Activated CD4-positive, alpha-beta T cell treated with anti-CD3 and anti-CD28 coated beads, Interleukin-2, amount 10 ng/mL, durations not matched to agents 7 days and 5 days (primary cell): Measurements from ENCODE around the gene TMEM269. TPM values are rescaled to one million over a fixed set of nuclear protein-coding genes. Genes with fewer than 3 reads are reported as not detected.
A peak's percentile ranks its signal among the peaks of the same experiment; 100 is the strongest.

Source experiments
- CTCF ChIA-PET: fragments of 350-600 bp; sonication (Branson Sonifier 250); formaldehyde crosslinking; loops from one replicate; lab custom pipeline; 2021; ENCODE audit warnings: antibody characterized with exemption; lab: Charles Lee
- POLR2A ChIA-PET: fragments of 350-600 bp; sonication (Branson Sonifier 250); formaldehyde crosslinking; loops from one replicate; lab custom pipeline; 2021; ENCODE audit warnings: antibody characterized with exemption; lab: Charles Lee
- DNase-seq: peaks from one replicate; pipeline ENCODE4 v3.0.0-alpha.2; 2020
- H3K27ac Mint-ChIP-seq: one replicate; pipeline ENCODE4 v1.8.0; 2021; ENCODE audit warnings: mild to moderate bottlenecking, moderate library complexity, mixed read lengths
- H3K27me3 Mint-ChIP-seq: one replicate; pipeline ENCODE4 v1.8.0; 2021; ENCODE audit warnings: mixed read lengths
- H3K36me3 Mint-ChIP-seq: one replicate; pipeline ENCODE4 v1.8.0; 2021; ENCODE audit warnings: low read depth, mixed read lengths
- H3K4me1 Mint-ChIP-seq: one replicate; pipeline ENCODE4 v1.8.0; 2021; ENCODE audit warnings: mixed read lengths
- H3K4me3 Mint-ChIP-seq: one replicate; pipeline ENCODE4 v1.8.0; 2021; ENCODE audit warnings: mild to moderate bottlenecking, moderate library complexity, mixed read lengths
- H3K9me3 Mint-ChIP-seq: one replicate; pipeline ENCODE4 v1.8.0; 2021; ENCODE audit warnings: mixed read lengths
- total RNA-seq, 2 experiments: library from RNA; stranded (reverse); gene quantifications; one replicate each; pipeline ENCODE4 v1.2.3, GENCODE V29; 2021

TMEM269 gene, protein sequence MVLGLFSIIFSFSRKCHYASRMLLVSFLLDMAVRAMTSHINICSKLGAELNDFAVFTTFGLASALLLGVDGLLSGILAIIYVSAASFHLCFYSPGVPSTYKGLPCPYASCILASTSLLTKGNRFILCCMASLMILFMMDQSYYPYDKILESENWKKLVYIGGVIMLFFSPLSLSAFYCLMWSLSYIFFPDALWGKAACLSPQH
- under 1 TPM; 0.21 to 0.25 TPM for total RNA-seq

DNA sequence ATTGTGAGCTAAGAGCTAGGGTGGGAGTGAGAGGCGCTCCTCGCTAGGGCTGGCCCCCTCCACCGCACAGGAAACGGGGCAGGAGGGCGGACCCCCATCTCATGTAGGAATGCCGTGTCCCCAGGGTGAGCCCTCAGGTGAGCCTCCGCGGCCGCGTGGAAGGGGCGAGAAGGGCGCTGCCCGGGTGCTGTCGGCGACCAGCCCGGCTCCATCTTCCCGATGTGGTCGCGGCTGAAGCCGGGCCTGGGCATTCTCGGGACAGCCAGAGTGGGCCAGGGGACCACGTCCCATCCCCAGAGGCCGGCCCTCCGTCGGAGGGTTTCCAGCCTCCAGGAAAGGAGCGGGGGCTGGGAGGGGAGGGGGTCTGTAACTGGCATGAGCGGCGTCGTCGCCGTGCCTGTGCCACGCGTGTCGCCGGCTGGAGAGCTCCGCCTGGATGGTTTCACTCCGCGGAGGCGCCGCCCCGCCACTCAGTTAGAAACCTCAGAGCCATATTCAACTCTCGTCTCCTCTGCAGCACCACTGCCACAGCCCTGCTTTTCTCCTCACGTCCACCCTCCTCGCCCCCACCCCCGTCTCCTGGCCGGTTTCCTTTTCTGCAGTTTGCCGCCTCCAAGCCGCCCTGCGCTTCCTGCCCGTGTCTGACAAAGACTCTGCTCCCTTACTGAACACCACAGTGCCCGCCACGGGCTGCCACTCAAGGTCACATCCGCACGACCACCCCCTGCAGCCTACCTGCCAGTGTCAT, at the start of gene TMEM269:
Gene TMEM269, plus strand, starts transcription at position 46 of the 748 bp plus-strand sequence. CDS start 4,903 bp downstream, outside the sequence.
- CTCF ChIA-PET, result interaction anchor here (1.3 to 1.8 kb wide), 2 partner anchors 18 to 47 kb away, joined by 3 to 7 read pairs; partner anchors contain the start of genes C1orf50 and P3H1
- Mint-ChIP-seq H3K36me3 (peaks cover 13% of the 10 kb centered on the region), H3K9me3 (no peaks in the 10 kb centered on the region), H3K4me1 (peaks cover 26% of the 10 kb centered on the region), H3K27me3 (no peaks in the 10 kb centered on the region), H3K27ac (peak within 1 kb of the TSS; percentile 46), H3K4me3 (peak within 1 kb of the TSS; percentile 62)
- POLR2A ChIA-PET, result interaction anchor here (1.0 kb wide), 1 partner anchor 18 kb away, joined by 3 read pairs; the partner anchor contains the start of genes C1orf50 and P3H1
- peak; percentile 62 for DNase-seq

DNA sequence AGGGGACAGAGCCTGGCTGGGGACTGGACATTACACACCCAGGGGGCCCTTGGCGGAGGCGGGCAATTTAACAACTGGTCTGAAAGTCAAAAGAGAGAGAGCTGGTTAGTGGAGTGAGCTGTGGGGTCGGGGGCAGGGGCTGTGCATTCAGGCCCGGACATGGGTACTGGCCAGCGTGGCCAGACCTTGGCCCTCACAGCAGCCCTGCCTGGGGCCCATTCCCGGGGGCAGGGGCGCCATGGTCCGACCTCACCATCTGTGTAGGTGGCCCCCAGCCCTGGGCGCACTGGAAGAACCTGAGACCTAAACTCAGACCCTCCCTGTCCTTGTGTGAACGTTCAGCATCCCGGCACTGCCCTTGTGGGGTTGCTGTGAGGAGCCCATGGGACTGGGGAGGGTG, 49.7 kb upstream of the TMEM269 start:
- Mint-ChIP-seq H3K27me3 (no peaks in the 10 kb centered on the region), H3K4me1 (peaks cover 13% of the 10 kb centered on the region), H3K27ac (no peak overlapping the region), H3K4me3 (no peak overlapping the region), H3K9me3 (no peaks in the 10 kb centered on the region), H3K36me3 (no peaks in the 10 kb centered on the region)
- ChIA-PET POLR2A (no interaction called here), CTCF (no interaction called here)
- no peak for DNase-seq

DNA sequence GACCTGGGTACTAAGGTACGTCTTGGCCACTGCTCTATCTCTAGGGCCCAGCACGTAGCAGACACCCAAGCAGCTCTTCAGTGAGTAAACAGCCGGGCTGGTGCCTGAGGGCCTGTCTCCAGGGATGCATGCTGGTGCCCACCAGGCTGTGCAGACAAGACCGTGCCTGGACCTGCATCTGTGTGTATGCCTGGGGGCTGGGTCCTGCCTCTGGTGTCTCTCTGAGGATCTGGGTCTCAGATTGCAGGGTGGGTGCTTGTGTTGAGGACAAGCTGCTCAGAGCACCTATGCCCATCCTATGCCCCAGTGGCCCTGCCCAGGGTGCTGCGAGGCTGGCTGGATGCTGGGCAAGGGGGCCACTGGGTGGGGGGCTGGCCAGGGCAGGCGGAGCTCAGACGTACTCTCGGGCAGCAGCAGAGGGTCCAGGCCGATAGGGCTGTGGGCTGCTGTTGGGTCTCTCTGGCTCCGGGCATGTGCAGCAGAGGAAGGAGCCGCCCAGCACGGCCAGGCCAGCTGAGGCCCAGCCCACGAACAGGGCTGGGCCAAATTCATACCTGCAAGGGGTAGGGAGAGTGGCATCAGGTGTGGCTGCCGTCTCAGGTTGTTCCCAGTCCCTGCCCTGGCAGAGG, 49.2 kb upstream of the TMEM269 start:
- no peak for DNase-seq
- ChIA-PET CTCF (interaction anchor here (0.6 kb wide), 1 partner anchor 122 kb away, joined by 3 read pairs; no protein-coding TSS in a partner anchor), POLR2A (no interaction called here)

DNA sequence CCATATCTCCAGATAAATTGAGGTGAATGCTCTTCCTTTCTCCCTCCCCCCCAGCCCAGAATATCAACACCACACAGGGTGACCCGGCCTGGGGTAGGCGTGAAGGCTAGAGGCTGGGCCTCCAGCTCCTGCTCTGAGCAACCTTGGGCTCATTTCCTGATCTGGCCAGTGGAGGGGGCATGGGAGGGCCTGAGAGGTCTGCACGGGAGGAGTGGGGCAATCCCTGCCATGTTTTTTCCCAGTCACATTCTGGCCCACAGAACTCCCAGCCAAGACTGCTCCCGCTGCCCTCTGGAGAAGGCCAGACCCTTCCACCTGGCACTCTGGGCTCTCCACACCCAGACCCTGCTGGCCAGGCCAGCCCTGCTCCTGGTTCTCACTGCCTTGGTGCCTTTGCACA, 48.6 kb upstream of the TMEM269 start:
- CTCF ChIA-PET, result interaction anchor here (0.6 kb wide), 1 partner anchor 123 kb away, joined by 3 read pairs; no protein-coding TSS in a partner anchor
- no peak overlapping the region for H3K4me3 Mint-ChIP-seq
- no peaks in the 10 kb centered on the region for H3K9me3 Mint-ChIP-seq
- H3K27me3 Mint-ChIP-seq, result no peaks in the 10 kb centered on the region
- H3K36me3 Mint-ChIP-seq, result no peaks in the 10 kb centered on the region
- POLR2A ChIA-PET, result no interaction called here
- DNase-seq, result no peak
- no peak overlapping the region for H3K27ac Mint-ChIP-seq
- H3K4me1 Mint-ChIP-seq, result peaks cover 13% of the 10 kb centered on the region

More for the DNA sequence above, 49.2 kb upstream of the TMEM269 start:
- no peaks in the 10 kb centered on the region for H3K9me3 Mint-ChIP-seq
- no peak overlapping the region for H3K4me3 Mint-ChIP-seq
- H3K27ac Mint-ChIP-seq, result no peak overlapping the region
- no peaks in the 10 kb centered on the region for H3K36me3 Mint-ChIP-seq
- H3K4me1 Mint-ChIP-seq, result peaks cover 13% of the 10 kb centered on the region
- no peaks in the 10 kb centered on the region for H3K27me3 Mint-ChIP-seq

DNA sequence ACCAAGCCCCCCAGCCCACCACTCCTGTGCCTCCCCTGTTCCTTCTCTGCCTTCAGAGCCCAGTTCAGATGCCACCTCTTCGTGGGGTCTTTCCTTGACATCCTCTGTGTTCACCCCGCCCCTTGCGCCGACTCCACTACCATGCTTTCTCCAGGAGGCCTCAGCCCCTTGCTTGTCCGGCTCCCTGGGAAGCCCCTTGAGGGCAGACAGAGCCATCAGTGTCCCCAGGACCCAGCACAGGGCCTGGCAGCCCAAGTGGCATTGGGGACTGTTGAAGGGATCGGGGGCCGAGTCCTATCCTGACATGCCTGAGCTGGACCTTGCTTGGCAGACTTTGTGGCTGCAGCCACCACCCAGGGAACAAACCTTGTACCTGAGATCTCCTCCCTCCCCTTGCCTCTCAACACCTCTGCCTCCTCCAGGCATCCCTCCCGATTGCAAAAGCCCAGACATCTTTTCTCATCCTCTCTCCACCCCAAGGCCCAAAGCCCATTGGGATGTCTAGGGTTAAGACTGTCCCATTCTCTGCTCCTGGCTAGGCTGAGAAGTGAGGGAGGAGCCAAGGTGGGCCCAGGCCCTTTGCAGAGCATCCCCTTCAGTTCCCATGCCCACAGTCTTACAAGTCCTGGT, 48.1 kb upstream of the TMEM269 start:
- no peaks in the 10 kb centered on the region for H3K27me3 Mint-ChIP-seq
- DNase-seq, result no peak
- peaks cover 13% of the 10 kb centered on the region for H3K4me1 Mint-ChIP-seq
- H3K9me3 Mint-ChIP-seq, result no peaks in the 10 kb centered on the region
- H3K36me3 Mint-ChIP-seq, result no peaks in the 10 kb centered on the region
- peak overlapping the region; percentile 73 for H3K27ac Mint-ChIP-seq
- no peak overlapping the region for H3K4me3 Mint-ChIP-seq
- CTCF ChIA-PET, result interaction anchor here (0.6 kb wide), 1 partner anchor 123 kb away, joined by 3 read pairs; no protein-coding TSS in a partner anchor
- POLR2A ChIA-PET, result no interaction called here

DNA sequence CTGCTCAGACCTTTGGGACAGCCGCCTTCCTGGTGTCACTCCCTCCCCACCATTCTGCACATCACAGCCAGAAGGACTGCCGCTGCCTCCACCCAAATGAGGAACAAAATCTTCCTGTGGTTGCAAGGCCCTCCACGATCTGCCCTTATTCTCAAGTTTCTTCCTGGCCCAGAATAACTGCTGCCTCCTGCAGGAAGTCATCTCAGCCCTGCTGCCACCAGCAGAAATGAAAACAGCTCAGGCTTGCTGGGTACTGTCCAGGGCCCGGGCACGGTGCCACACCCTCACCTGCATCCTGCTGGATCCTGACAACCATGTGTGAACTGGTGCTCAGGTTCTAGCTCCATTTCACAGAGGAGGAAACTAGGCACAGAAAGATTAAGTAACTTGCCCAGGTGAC, 47.5 kb upstream of the TMEM269 start:
- Mint-ChIP-seq H3K9me3 (no peaks in the 10 kb centered on the region), H3K27ac (peak overlapping the region; percentile 73), H3K27me3 (no peaks in the 10 kb centered on the region), H3K4me1 (peaks cover 13% of the 10 kb centered on the region), H3K36me3 (no peaks in the 10 kb centered on the region), H3K4me3 (no peak overlapping the region)
- peak; percentile 34 for DNase-seq
- ChIA-PET CTCF (no interaction called here), POLR2A (no interaction called here)

DNA sequence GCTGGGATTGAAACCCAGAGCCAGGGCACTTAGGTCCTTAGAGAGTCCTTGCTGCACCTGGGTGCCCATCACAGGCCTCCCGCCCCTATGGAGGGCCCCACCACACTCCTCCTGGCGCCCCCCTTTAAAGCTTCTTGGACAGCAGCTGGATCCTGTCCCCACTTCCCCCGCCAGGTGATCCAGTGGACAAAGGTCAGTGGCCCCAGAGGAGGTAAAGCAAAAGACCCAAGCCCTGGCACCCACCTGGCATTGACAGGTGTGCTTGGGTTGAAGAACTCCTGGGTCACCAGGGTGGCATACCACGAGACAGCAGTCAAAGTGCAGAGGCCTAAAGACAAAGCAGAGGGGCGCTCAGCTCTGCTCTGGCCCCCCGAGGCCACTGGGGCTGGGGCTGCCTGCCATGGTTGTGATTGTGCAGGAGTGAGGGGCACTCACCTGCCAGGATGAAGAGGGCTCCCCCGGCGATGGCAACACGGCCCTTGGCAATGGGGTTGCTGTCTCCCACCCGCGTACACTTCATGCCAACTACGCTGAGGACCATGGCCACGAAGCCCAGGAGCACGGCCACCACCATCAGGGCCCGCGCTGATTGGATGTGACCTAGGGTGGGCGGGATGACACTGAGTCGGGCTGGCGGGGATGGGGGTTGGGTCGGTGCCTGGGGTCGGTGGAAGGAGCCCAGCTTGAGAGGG, 46.7 kb upstream of the TMEM269 start:
- H3K4me3 Mint-ChIP-seq, result no peak overlapping the region
- POLR2A ChIA-PET, result no interaction called here
- peaks cover 13% of the 10 kb centered on the region for H3K4me1 Mint-ChIP-seq
- no peaks in the 10 kb centered on the region for H3K36me3 Mint-ChIP-seq
- CTCF ChIA-PET, result no interaction called here
- no peak for DNase-seq
- H3K9me3 Mint-ChIP-seq, result no peaks in the 10 kb centered on the region
- no peaks in the 10 kb centered on the region for H3K27me3 Mint-ChIP-seq
- no peak overlapping the region for H3K27ac Mint-ChIP-seq

DNA sequence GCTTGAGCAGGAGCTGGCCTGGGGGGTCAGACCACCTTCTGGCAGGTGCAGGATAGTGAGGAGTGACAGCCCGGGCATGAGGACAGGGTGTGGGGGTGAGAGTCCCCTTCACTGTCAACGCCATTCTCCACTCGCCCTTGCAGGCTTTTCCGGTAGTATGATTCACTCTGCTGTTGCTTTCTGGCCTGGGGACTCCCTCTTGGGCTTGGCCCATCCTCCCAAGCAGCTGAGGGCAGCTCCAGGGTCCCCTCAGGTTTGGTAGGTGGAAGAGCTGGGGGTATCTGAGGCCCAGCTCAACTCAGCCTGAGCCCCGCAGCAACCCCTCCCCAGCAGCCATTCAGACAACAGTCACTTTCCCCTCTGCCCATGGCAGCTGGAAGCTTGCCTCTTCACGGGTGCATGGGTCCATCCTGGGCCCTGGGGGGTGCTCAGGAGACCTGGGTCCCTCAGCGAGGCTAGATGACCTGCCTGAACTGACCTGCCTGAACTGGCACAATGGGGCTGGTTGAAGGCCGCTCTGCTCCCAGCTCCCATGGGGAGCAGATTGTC, 46.0 kb upstream of the TMEM269 start:
- no peak for DNase-seq
- H3K9me3 Mint-ChIP-seq, result no peaks in the 10 kb centered on the region
- CTCF ChIA-PET, result interaction anchor here (0.9 kb wide), 1 partner anchor 28 kb away, joined by 3 read pairs; the partner anchor contains the start of genes C1orf50 and P3H1
- POLR2A ChIA-PET, result no interaction called here
- H3K27me3 Mint-ChIP-seq, result no peaks in the 10 kb centered on the region
- H3K4me1 Mint-ChIP-seq, result peaks cover 13% of the 10 kb centered on the region
- H3K27ac Mint-ChIP-seq, result no peak overlapping the region
- H3K4me3 Mint-ChIP-seq, result no peak overlapping the region
- no peaks in the 10 kb centered on the region for H3K36me3 Mint-ChIP-seq

DNA sequence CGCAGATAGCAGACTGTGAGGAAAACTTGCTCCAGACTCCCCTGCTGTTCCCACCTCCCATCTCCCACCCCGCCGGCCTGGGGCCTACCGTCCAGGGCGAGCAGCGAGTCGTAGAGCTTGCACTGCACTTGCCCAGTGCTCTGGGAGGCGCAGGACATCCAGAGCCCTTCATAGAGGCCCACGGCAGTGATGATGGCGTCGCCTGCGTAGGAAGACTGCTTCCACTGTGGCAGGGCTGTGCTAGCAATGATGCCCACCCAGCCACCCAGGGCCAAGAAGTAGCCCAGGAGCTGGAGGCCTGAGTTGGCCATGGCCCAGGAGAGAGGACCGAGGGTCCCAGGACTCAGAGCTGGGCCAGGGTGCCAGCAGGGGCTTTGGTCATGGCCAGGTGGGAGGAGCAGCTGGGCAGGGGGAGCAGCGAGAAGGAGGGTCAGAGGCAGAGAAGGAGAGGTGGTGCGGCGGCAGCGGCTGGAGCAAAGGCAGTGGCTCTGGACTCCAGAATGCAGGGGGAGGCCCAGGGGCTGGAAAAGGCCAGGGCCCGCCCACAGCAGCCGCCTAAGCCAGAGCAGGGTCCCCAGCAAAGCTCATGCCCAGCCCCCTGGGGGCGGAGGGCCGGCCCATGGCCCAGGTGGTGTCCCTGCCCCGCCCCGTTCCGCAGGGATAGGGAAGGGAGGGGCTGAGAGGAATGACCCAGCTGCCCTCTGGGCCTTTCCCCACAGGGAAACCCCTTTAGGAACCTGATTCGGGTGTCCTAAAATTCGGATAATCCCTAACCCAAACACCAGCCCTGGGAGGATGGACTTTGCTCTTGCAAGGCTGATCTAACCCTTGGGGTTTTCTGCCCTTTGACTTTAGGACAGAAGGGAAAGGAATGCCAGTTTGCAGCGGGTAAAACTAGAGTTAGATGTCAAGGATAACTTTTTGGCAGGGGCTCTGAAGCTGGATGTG, 44.8 kb upstream of the TMEM269 start, which contains the start of gene CLDN19:
Gene CLDN19, minus strand, starts transcription at position 484 of the 948 bp plus-strand sequence. Its CDS starts 173 bp downstream, at position 311.
- Mint-ChIP-seq H3K36me3 (no peaks in the 10 kb centered on the region), H3K27ac (no peak within 1 kb of the TSS), H3K4me3 (no peak within 1 kb of the TSS), H3K4me1 (peaks cover 13% of the 10 kb centered on the region), H3K27me3 (no peaks in the 10 kb centered on the region), H3K9me3 (no peaks in the 10 kb centered on the region)
- no peak for DNase-seq
- POLR2A ChIA-PET, result no interaction called here
- CTCF ChIA-PET, result interaction anchor here (0.6 kb wide), 1 partner anchor 527 kb away, joined by 3 read pairs; no protein-coding TSS in a partner anchor

DNA sequence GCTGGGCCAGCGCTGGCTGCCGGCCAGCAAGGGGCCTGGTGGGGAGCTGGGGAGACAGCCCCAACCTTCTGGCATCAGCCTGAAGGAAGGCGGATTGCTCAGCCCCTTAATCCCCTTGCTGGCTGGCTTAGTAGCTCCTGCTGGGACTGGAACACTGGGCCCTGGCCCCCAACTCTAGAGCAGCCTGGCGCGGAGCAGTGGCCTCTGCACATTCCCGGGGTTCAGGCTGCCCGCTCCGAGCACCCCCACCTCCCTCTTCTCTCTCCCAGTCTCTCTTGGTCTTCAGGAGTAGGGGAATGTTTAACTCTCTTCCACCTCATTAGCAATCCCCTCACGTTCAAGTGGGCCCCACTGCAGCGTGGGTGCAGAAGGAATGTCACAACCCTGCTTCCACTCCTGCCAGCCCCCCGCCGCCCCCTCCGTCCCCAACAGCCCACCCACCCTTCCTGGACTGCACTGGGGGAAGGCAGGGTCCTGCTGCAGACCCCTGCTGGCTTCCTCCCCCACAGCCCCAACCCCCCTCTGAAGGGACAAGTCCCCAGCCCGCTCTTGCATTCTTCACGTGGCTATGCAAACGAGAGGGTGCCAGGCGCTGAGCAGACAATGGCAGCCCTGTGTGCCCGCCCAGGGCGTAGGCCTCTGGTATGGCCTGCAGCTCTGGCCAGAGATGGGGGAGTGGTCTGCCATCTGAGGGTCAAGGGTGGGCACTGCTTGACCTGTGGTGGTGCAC, 43.8 kb upstream of the TMEM269 start:
- CTCF ChIA-PET, result no interaction called here
- Mint-ChIP-seq H3K4me1 (peaks cover 13% of the 10 kb centered on the region), H3K4me3 (no peak overlapping the region), H3K27ac (no peak overlapping the region), H3K27me3 (no peaks in the 10 kb centered on the region), H3K36me3 (peaks cover 7% of the 10 kb centered on the region), H3K9me3 (no peaks in the 10 kb centered on the region)
- POLR2A ChIA-PET, result no interaction called here
- DNase-seq, result no peak
